Raji (cell line): ENCODE results near the gene PDE1A.

Source experiments
- POLR2A ChIP-seq: IDR thresholded peaks from 2 replicates; pipeline ENCODE4 v1.6.1; 2011; ENCODE audit warnings: low read depth, low read length, control low read depth; ENCODE audit not compliant: insufficient read depth

PDE1A gene

GRCh38 chr2:182173944-182174622, 252.8 kb downstream of the PDE1A start:
- TF ChIP-seq POLR2A = no peak

DNA sequence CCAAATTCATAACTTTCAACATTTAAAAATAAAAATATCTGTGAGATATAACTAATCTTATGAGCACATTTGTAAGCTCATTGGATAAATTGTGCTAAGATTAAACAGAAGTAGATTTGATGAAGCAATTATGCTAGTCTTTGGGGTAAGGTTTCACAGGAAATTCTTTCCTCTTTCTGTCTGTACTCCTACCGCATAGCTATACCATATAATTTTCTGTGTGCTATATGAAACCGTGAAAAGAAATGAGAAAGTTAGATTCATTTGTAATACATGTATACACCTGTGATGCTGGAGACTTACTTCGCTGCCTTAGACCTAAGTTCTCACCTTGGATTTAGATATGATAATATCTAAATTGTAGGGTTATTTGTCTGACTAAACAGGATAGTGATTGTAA, 256.5 kb downstream of the PDE1A start:
- TF ChIP-seq POLR2A = no peak

DNA sequence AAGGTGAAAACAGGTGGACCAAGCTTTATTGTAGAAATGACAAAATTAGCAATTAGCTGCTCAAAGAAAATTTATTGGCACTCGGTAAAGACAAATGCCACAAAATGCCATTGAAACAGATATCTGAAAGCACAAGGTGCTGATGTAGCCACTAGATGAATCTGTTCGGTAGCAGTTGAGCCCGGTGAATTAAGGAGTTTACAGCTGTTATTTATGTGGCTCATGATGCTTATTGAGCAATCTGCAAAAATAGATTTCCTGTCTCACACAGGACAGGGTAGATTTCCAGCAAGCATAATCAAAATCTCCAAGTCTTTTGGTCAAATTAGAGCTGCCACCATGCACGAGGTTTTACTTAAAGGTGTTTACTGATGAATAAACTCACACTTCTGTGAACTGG, 259.0 kb downstream of the PDE1A start:
- TF ChIP-seq POLR2A = no peak

- TF ChIP-seq POLR2A = no peak
Observed at GRCh38 chr2:182166841-182167240, 260.0 kb downstream of the PDE1A start.

DNA sequence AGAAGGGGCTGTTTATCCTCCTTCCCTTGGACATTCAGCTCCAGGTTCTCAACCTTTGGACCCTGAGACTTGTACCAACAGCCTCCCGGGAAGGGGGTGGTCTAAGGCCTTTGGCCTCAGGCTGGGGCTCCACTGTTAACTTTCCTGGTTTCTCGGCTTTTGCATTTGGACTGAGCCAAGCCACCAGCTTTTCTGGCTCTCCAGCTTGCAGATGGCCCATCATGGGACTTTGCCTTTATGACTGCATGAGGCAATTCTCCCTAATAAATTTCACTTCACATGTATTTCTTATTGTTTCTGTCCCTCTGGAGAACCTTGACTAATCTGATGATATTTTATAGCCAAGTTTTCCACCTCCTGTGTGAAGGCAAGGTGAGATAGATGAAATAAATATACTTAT, 260.4 kb downstream of the PDE1A start:
- no peak for TF ChIP-seq POLR2A

GRCh38 chr2:182165202-182165601, 261.6 kb downstream of the PDE1A start:
- TF ChIP-seq POLR2A = no peak

DNA sequence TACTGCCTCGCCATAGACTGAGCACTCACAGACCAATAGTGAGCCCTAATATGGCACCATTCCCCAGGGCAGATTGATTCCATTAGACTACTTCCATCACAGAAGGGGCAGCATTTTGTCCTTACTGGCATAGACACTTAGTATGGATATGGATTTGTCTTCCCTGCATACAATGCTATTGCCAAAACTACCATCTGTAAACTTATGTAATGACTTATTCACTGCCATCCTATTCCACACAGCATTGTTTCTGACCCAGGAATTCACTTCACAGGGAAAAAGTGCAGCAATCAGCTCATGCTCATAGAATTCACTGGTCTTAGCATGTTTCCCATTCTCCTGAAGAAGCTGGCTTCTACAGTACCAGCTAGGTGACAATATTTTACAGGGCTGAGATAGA, 262.1 kb downstream of the PDE1A start:
- no peak for TF ChIP-seq POLR2A

GRCh38 chr2:182163878-182164277, 263.0 kb downstream of the PDE1A start:
- no peak for TF ChIP-seq POLR2A

- TF ChIP-seq POLR2A = no peak
Observed at GRCh38 chr2:182148344-182148743, 278.5 kb downstream of the PDE1A start.

DNA sequence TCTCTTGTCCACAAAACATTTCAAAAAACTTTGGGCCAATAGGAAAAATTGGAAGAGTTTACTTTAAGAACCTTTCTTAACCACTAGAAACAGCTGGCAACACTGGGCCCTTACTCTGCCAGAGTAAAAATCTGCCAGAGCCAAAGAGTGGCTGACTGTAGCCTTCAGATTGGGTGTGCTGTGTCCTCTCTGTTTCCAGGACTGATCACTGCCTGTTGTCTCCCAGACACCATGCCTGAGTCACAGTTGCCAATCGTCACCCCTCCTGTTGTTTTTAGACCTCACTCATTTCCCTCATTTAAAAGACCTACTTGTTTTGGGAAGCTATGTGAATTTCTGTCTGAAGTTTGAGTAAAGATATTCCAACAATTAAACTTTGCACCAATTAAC, 282.1 kb downstream of the PDE1A start:
- TF ChIP-seq POLR2A = no peak

DNA sequence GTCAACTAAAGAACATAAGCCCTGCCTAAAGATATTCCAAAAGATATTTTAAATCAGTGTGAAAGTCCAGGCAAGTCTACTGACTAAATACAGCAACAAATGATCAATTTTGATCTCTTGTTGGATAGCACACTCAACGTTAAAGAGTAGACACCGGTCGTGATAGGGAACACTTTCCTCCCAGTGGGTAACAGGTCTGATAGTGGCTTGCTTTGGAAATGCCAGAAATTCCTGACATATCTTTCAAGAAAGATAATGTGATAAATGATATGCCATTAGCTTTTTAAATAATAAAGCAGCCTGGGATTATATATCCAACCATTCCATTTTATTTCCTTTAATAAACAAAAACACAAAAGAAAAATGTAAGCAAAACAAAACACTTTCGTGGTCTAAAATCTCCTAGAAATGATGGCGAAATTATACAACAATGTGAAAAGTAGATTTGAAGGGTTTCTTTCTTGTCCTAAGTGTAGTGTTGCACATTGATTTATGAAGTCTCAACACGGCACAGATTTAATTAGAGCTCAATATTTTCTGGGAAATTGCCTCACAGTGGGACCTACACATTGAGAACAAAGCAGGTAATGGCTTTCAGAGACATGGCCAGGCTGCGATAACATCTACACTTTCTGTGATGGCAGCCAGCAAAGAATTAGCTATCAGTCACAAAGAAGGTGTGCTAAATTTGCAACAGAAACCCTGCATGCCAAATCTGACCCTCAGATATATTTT, 282.6 kb downstream of the PDE1A start:
- no peak for TF ChIP-seq POLR2A

- TF ChIP-seq POLR2A = no peak
Observed at GRCh38 chr2:182142062-182142461, 284.8 kb downstream of the PDE1A start.

DNA sequence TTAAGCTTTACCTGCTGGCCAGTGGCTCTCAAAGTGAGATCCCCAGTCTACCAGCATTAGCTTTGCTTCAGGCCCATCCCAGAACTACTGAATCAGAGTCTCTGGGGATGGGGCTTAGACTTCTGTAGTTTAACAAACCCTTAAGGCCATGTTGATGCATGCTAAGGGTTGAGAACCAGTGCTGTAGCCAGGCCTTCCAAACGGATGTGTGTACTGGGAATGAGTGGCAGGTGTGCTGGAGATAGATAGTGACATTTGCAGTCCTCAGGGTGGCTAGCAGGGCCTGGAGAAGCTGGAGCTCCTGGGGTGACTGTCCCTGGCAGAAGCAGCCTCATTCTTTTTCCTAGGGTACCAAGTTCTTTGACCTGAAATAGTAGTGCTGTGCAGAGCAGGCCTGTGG, 292.6 kb downstream of the PDE1A start:
- no peak for TF ChIP-seq POLR2A

DNA sequence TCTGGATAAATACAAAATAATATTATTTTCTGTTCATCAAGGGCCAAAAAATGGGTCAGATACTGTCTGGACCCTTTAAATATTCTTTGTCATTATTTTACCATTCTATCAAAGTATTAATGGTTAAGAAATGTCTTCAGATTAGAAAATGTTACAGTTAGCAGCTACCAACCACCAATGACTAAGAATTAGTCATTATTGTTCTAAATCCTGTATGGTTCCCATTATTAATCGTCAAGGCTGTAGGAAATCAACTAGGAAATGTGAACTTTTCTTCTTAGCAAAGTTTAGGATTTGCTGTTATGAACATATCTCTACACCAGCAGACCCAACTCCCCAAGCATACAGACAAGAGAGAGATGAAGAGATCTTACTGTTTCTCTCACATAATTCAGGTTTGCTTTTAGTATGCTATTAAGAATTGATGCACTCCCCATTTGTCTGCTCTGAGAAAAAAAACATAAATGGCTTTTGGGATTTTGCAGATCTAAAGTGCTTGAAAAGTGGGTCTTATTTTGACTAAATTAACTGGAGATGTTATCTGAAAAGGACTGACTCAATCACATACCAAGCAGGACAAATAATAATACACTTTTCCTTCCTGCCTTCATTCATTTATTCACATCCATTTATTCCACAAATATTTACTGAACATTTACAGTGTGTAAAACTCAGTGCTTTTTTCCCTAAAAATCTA, 293.5 kb downstream of the PDE1A start:
- no peak for TF ChIP-seq POLR2A

DNA sequence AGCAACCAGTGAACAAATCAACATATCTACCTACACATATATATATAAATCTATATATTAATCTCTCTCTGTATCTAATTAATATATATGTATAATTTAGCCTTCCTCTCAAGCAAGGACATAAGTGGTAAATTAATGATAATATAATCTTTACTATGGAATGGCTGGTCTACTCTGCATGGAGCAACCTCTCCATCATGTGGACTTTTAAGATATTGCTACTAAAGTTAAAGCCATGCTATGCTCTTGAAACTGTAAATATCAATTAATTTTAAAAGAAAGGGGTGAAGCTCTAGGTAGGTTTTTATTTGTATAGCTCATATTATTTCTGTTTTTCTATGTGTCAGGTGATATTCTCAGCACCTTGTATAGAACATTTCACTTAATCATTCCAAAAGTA, 294.2 kb downstream of the PDE1A start:
- TF ChIP-seq POLR2A = no peak
